DND-41 (cell line): Measurements from ENCODE around the gene SERINC3.

Source experiments
- ATAC-seq: fragments of 200-7000 bp; cut with Tn5 transposase; 3 replicates; pipeline ENCODE4 v1.9.1; 2021; ENCODE audit warnings: low read depth; ENCODE audit not compliant: insufficient read depth
- DNase-seq: peaks from one replicate; pipeline ENCODE4 v3.0.0-alpha.2; 2020
- H2AFZ ChIP-seq: 2 replicates; pipeline ENCODE4 v1.6.0; 2012; ENCODE audit warnings: low read depth, low read length
- H3K27ac ChIP-seq: 2 replicates; pipeline ENCODE4 v1.5.1; 2012; ENCODE audit warnings: low read length, inconsistent platforms
- H3K27me3 ChIP-seq: fragments of 200-600 bp; sonication (generic); 2 replicates; pipeline ENCODE4 v1.6.0; 2012; ENCODE audit warnings: low read length, mild to moderate bottlenecking, inconsistent platforms; ENCODE audit not compliant: insufficient read depth, poor library complexity
- H3K36me3 ChIP-seq: 2 replicates; pipeline ENCODE4 v1.5.1; 2012; ENCODE audit warnings: low read length, inconsistent platforms; ENCODE audit not compliant: insufficient read depth
- H3K4me1 ChIP-seq: 2 replicates; pipeline ENCODE4 v1.5.1; 2012; ENCODE audit warnings: mild to moderate bottlenecking, low read length; ENCODE audit not compliant: insufficient read depth
- H3K4me2 ChIP-seq: 2 replicates; pipeline ENCODE4 v1.6.0; 2012; ENCODE audit warnings: mild to moderate bottlenecking, moderate library complexity, low read length, inconsistent platforms; ENCODE audit not compliant: insufficient read depth
- H3K4me3 ChIP-seq, 2 experiments: fragments of 200-600 bp in 1 of 2; shearing (Covaris generic) in 1 of 2; 2 replicates each; pipeline ENCODE4 v1.5.1; 2012 to 2016; ENCODE audit warnings: inconsistent platforms in 2 of 2, low read length in 2 of 2, mild to moderate bottlenecking in 2 of 2, low read depth in 1 of 2, moderate library complexity in 1 of 2
- H3K79me2 ChIP-seq: 2 replicates; pipeline ENCODE4 v1.6.0; 2012; ENCODE audit warnings: low read length, inconsistent platforms; ENCODE audit not compliant: insufficient read depth
- H3K9ac ChIP-seq: 2 replicates; pipeline ENCODE4 v1.6.0; 2012; ENCODE audit warnings: low read depth, mild to moderate bottlenecking, inconsistent platforms, low read length, moderate library complexity
- H3K9me3 ChIP-seq: 2 replicates; pipeline ENCODE4 v1.5.1; 2012; ENCODE audit warnings: low read length, moderate library complexity, mild to moderate bottlenecking, inconsistent platforms; ENCODE audit not compliant: insufficient read depth, severe bottlenecking
- H4K20me1 ChIP-seq: 2 replicates; pipeline ENCODE4 v1.6.0; 2012; ENCODE audit warnings: low read length; ENCODE audit not compliant: insufficient read depth
- EZH2 ChIP-seq: IDR thresholded peaks from 3 replicates; pipeline ENCODE4 v1.6.1; 2012; ENCODE audit warnings: borderline replicate concordance, low read depth, mild to moderate bottlenecking, moderate library complexity, low read length, inconsistent platforms; ENCODE audit not compliant: severe bottlenecking
- TF ChIP-seq, protein P1 (sequence below): IDR thresholded peaks from 2 replicates; pipeline ENCODE4 v1.5.1; 2012; ENCODE audit warnings: borderline replicate concordance, low read length, moderate library complexity, mild to moderate bottlenecking; ENCODE audit not compliant: poor library complexity, severe bottlenecking; ENCODE audit errors: extremely low read depth

Gene SERINC3

DNA sequence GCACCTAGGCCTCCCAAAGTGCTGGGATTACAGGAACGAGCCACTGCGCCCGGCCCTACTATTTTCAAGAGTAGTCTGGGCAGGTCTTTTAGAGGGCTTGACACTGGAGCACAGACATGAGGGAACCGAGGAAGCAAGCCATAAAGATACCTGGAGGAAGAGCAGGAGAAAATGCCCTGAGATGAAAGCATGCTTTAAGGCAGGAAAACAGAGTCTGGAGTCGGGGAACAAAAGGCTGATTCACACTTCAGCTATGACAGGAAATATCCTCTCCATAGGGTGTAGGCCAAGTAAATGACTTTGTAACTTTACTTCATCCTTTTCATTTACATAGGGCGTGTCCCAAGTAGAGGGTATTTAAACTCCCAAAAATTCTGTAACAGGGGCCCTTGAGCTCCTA is 4.3 kb upstream of the SERINC3 start:
- Histone ChIP-seq H3K4me3 (no peak overlapping the region), H3K79me2 (peaks cover 11% of the 10 kb centered on the region), H3K27me3 (peaks cover 7% of the 10 kb centered on the region), H3K4me1 (peaks cover 17% of the 10 kb centered on the region), H4K20me1 (peaks cover 6% of the 10 kb centered on the region), H3K36me3 (peaks cover 6% of the 10 kb centered on the region; the same call in 1 of the 2 replicates), H3K9ac (no peak overlapping the region), H3K27ac (no peak overlapping the region), H2AFZ (no peak overlapping the region), H3K4me2 (no peak overlapping the region), H3K9me3 (no peaks in the 10 kb centered on the region)
- TF ChIP-seq EZH2 = no peak
- TF ChIP-seq, protein P1, sequence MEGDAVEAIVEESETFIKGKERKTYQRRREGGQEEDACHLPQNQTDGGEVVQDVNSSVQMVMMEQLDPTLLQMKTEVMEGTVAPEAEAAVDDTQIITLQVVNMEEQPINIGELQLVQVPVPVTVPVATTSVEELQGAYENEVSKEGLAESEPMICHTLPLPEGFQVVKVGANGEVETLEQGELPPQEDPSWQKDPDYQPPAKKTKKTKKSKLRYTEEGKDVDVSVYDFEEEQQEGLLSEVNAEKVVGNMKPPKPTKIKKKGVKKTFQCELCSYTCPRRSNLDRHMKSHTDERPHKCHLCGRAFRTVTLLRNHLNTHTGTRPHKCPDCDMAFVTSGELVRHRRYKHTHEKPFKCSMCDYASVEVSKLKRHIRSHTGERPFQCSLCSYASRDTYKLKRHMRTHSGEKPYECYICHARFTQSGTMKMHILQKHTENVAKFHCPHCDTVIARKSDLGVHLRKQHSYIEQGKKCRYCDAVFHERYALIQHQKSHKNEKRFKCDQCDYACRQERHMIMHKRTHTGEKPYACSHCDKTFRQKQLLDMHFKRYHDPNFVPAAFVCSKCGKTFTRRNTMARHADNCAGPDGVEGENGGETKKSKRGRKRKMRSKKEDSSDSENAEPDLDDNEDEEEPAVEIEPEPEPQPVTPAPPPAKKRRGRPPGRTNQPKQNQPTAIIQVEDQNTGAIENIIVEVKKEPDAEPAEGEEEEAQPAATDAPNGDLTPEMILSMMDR = no peak
- DNase-seq (no peak), ATAC-seq (no peak)

DNA sequence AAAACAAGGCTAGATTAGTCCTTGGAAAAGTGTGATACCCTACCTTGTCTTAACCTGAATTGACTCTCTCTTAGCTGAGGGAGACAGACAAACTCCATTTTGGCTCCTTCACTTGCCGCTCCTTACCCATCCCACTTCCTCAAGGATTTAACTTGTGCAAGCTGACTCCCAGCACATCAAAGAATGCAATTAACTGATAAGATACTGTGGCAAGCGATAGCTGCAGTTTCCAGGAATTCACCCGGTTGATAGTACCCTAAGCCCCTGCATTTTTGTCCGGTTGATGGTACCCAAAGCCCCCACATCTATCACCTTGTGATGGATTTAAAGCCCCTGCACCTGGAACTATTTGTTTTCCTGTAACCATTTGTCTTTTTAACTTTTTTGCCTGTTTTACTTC is 1.9 kb upstream of the SERINC3 start:
- Histone ChIP-seq H3K9me3 (no peaks in the 10 kb centered on the region), H3K27me3 (peaks cover 5% of the 10 kb centered on the region), H3K4me2 (no peak overlapping the region), H3K4me1 (peaks cover 39% of the 10 kb centered on the region), H3K4me3 (no peak overlapping the region), H3K36me3 (peaks cover 14% of the 10 kb centered on the region; the same call in 1 of the 2 replicates), H3K9ac (no peak overlapping the region), H2AFZ (0 out of 2 replicates have a peak overlapping the region, but pooled peaks have one; percentile 7), H3K27ac (no peak overlapping the region), H3K79me2 (peaks cover 35% of the 10 kb centered on the region), H4K20me1 (peaks cover 30% of the 10 kb centered on the region)
- ATAC-seq = no peak
- no peak for TF ChIP-seq EZH2
- TF ChIP-seq, protein P1 = no peak
- no peak for DNase-seq

GRCh38 chr20:44522841-44523240 is 971 bp upstream of the SERINC3 start:
- no peak for TF ChIP-seq EZH2
- TF ChIP-seq, protein P1 = no peak
- H3K27ac ChIP-seq = no peak overlapping the region
- DNase-seq (no peak), ATAC-seq (no peak)
- H3K4me1 ChIP-seq = peaks cover 39% of the 10 kb centered on the region
- H3K27me3 ChIP-seq = peaks cover 2% of the 10 kb centered on the region
- peaks cover 14% of the 10 kb centered on the region; the same call in 1 of the 2 replicates for H3K36me3 ChIP-seq
- H4K20me1 ChIP-seq = peaks cover 33% of the 10 kb centered on the region
- H2AFZ ChIP-seq = peak overlapping the region; percentile 93
- H3K9me3 ChIP-seq = no peaks in the 10 kb centered on the region
- H3K79me2 ChIP-seq = peaks cover 43% of the 10 kb centered on the region
- H3K4me3 ChIP-seq = no peak overlapping the region
- H3K4me2 ChIP-seq = peak overlapping the region; percentile 71; the same call in 1 of the 2 replicates
- H3K9ac ChIP-seq = peak overlapping the region; percentile 86
